ENCODE data around the gene LDLRAD3.

Gene LDLRAD3

GRCh38 chr11:36253238-36253637 is 309.4 kb downstream of the LDLRAD3 start:
- TF ChIP-seq EZH2phosphoT487 (IDR thresholded peaks at IDR 0.05; ENCODE audit: borderline replicate concordance, low read length) (no peak), CTCF (IDR thresholded peaks at IDR 0.05; ENCODE audit: low read depth, low read length, poor library complexity, severe bottlenecking) (no peak)
- H4K20me1 ChIP-seq (ENCODE audit: control insufficient read depth, insufficient read depth, low read depth, low read length): no peaks in the 10 kb centered on the region
- no peaks in the 10 kb centered on the region for H3K36me3 ChIP-seq (ENCODE audit: control insufficient read depth, low read length)
- H3K9me2 ChIP-seq (replicated peaks; ENCODE audit: control insufficient read depth, low read length): no peaks in the 10 kb centered on the region
- no peaks in the 10 kb centered on the region for H3K79me2 ChIP-seq (ENCODE audit: control insufficient read depth, low read length)
- no peak overlapping the region for H3K4me2 ChIP-seq (ENCODE audit: low read length)
- H3K4me3 ChIP-seq (ENCODE audit: low read length): no peak overlapping the region
- no peaks in the 10 kb centered on the region for H3K4me1 ChIP-seq (ENCODE audit: control insufficient read depth, low read length)
- no peaks in the 10 kb centered on the region for H3F3A ChIP-seq (ENCODE audit: control insufficient read depth, insufficient read depth)
- H3K9me3 ChIP-seq (ENCODE audit: control insufficient read depth, insufficient read depth, low read length): no peaks in the 10 kb centered on the region
- H3K27ac ChIP-seq (ENCODE audit: low read depth, low read length): no peak overlapping the region
- H3K27me3 ChIP-seq (ENCODE audit: control insufficient read depth, low read length): no peaks in the 10 kb centered on the region; the same call in 1 of the 2 replicates

GRCh38 chr11:36254713-36255112 is 310.9 kb downstream of the LDLRAD3 start:
- Histone ChIP-seq H4K20me1 (ENCODE audit: control insufficient read depth, insufficient read depth, low read depth, low read length) (no peaks in the 10 kb centered on the region), H3K4me2 (ENCODE audit: low read length) (no peak overlapping the region), H3K79me2 (ENCODE audit: control insufficient read depth, low read length) (no peaks in the 10 kb centered on the region), H3K9me2 (replicated peaks; ENCODE audit: control insufficient read depth, low read length) (no peaks in the 10 kb centered on the region), H3K4me1 (ENCODE audit: control insufficient read depth, low read length) (no peaks in the 10 kb centered on the region), H3K27ac (ENCODE audit: low read depth, low read length) (no peak overlapping the region), H3K4me3 (ENCODE audit: low read length) (no peak overlapping the region), H3F3A (ENCODE audit: control insufficient read depth, insufficient read depth) (no peaks in the 10 kb centered on the region), H3K27me3 (ENCODE audit: control insufficient read depth, low read length) (no peaks in the 10 kb centered on the region; the same call in 1 of the 2 replicates), H3K36me3 (ENCODE audit: control insufficient read depth, low read length) (no peaks in the 10 kb centered on the region), H3K9me3 (ENCODE audit: control insufficient read depth, insufficient read depth, low read length) (no peaks in the 10 kb centered on the region)
- no peak for TF ChIP-seq CTCF (IDR thresholded peaks at IDR 0.05; ENCODE audit: low read depth, low read length, poor library complexity, severe bottlenecking)

- Histone ChIP-seq H3K4me3 (ENCODE audit: low read length) (no peak overlapping the region), H3K4me2 (ENCODE audit: low read length) (no peak overlapping the region), H4K20me1 (ENCODE audit: control insufficient read depth, insufficient read depth, low read depth, low read length) (no peaks in the 10 kb centered on the region), H3K9me3 (ENCODE audit: control insufficient read depth, insufficient read depth, low read length) (no peaks in the 10 kb centered on the region), H3K9me2 (replicated peaks; ENCODE audit: control insufficient read depth, low read length) (no peaks in the 10 kb centered on the region), H3K27ac (ENCODE audit: low read depth, low read length) (no peak overlapping the region), H3K36me3 (ENCODE audit: control insufficient read depth, low read length) (no peaks in the 10 kb centered on the region), H3F3A (ENCODE audit: control insufficient read depth, insufficient read depth) (no peaks in the 10 kb centered on the region), H3K79me2 (ENCODE audit: control insufficient read depth, low read length) (no peaks in the 10 kb centered on the region), H3K4me1 (ENCODE audit: control insufficient read depth, low read length) (no peaks in the 10 kb centered on the region), H3K27me3 (ENCODE audit: control insufficient read depth, low read length) (no peaks in the 10 kb centered on the region)
- TF ChIP-seq EZH2phosphoT487 (IDR thresholded peaks at IDR 0.05; ENCODE audit: borderline replicate concordance, low read length): no peak
- no peak for TF ChIP-seq CTCF (IDR thresholded peaks at IDR 0.05; ENCODE audit: low read depth, low read length, poor library complexity, severe bottlenecking)
Measured at GRCh38 chr11:36257351-36257750, 313.5 kb downstream of the LDLRAD3 start.

Measured in DOHH2 (cell line).